ENCODE results near the gene CPE.

DNA sequence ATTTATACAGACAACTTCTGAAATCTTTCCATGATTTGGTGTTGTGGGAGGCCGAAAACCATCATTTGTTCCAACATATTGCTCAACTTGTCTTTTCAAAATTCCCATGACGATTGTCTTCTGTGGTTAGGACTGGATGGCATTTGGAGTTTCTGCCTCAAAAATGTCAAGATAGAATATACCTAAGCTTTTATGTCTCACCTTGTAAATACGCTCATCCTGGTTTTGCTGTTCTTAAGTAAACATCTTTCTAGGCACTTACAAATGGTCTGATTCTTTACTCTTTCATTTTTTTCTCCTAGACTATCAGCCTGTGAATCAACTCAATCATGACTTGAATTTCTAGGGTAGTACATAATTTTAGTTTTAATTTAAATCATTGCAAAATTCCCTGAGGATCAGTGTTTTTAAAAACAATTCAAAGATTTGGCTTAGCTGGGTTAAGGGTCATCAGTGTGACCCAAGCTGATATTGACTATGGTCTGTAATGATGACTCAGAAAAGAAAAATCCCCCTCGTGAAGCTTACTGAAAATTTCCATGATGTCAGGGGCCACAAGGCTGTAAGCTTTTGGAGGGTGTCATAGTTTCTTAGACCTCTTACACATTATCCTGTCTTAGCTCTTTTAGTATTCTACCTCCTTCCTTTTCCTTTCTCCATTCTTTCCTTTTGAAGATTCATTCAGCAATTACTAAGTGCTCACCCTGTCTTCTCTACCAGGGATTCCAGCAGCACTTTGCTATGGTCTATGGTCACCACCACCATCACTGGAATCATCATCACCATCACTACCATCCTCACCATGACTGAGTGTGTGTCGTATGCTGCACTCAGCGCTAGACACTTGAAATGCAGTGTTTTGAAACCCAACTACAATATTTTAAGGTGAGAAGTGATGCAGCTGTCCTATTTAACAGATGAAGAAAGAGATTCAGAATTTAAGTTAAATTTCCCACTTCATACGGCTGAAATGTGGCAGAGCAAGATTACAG is 124.4 kb downstream of the CPE start:
- TF ChIP-seq, protein P1, sequence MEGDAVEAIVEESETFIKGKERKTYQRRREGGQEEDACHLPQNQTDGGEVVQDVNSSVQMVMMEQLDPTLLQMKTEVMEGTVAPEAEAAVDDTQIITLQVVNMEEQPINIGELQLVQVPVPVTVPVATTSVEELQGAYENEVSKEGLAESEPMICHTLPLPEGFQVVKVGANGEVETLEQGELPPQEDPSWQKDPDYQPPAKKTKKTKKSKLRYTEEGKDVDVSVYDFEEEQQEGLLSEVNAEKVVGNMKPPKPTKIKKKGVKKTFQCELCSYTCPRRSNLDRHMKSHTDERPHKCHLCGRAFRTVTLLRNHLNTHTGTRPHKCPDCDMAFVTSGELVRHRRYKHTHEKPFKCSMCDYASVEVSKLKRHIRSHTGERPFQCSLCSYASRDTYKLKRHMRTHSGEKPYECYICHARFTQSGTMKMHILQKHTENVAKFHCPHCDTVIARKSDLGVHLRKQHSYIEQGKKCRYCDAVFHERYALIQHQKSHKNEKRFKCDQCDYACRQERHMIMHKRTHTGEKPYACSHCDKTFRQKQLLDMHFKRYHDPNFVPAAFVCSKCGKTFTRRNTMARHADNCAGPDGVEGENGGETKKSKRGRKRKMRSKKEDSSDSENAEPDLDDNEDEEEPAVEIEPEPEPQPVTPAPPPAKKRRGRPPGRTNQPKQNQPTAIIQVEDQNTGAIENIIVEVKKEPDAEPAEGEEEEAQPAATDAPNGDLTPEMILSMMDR (IDR thresholded peaks at IDR 0.05) = no peak
- TF ChIP-seq ZFX (IDR thresholded peaks at IDR 0.05; ENCODE audit: borderline replicate concordance) = no peak

All from 22Rv1 (cell line).